ENCODE data around the gene PLXNA1.

Gene PLXNA1

DNA sequence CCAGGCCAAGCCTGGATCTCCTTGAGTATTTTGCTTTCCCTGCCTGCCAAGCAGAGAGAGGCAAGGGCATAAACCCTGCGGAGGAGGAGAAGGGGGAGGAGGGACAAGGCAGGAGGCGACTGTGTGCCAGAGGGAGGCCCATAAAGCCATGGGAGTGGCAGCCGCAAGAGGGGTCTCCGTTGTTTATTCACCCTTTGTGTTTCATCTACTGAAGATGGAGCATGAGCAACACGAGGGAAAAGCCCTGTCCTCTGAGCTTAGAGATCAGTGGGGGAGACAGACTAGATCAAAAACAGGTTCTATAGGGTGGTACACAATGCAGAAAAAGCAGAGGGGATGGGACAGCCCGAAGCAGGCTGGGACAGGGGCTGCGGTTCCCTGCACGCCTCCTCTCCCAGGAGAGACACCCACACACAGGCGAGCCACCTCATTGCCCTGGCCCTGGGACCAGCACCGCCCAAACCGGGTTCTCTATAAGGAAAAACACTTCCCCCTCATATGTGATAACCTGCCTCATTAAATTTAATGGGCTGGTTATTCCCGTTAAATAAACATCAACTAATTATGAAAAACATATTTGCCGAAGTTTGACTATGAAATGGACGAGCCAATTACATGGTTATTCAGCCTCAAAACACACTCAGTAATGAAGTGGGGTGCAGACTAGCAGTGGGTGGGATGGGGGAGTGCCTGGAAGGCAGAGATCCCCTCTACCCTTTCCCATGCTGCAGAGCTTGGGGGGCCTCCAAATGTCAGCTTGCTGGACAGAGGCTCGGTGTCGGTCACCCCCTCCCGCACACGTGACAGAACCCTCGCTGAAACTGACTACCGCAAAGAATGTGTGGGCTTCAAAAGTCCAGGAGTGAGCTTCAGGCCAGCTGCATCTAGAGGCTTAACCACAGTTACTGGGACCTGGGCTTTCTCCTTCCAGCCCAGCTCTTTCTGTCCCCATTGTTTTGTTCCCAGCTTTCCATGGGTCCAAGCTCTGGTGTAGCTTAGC lies 14.2 kb upstream of the PLXNA1 start:
- DNase-seq = no peak

DNA sequence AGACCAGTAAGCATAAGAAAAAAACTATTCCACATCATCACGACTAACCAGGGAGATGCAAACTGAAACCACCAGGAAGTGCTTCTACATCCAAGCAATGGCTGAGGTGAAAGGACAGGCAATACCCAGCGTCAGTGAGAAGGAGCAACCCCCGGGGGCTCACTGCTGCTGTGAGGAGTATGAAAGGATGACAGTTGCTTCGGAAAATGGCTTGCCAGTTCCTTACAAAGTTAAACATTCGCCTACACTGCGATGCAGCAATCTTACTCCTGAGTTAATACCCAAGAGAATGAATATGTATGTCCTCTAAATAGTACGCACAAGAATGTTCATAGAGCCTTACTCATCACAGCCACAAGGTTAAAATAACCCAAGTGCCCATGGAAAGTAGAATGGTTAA lies 13.3 kb upstream of the PLXNA1 start:
- DNase-seq = no peak

DNA sequence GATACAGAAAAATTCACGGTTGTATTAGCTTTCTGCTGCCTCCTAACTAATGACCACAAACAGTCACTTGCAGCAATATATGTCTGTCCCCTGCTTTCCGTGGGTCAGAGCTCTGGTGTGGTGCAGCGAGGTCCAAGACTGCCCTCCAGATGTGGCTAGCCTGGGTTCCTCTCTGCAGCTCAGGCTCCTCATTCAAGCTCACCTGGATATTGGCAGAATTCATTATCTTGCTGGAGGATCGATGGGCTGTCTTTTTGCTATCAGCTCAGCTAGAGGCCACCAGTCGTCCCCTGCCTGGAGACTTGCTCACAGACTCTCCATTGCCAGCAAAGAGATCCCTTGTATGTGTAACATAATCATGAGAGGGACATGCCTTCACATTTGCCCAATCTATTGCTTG lies 12.8 kb upstream of the PLXNA1 start:
- DNase-seq = no peak

DNA sequence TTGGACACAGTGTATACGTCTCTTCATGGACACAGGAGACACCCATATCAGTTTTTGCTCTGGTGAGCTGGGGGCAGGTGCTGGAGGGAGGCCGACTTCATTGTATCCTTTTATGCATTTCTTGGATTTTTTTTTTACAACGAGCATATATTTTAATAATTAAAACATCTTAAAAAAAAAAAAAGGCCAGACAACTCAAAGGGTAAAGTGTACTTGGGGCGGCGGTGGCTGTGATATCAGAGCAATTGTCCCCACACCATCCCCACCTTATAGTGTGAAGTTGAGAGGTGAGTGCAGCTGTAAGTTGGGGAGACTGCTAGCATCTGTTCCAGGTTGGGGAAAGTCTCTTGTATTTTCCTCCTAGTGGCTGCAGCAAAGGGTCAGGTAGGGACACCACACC lies 12.0 kb upstream of the PLXNA1 start:
- DNase-seq = no peak

DNA sequence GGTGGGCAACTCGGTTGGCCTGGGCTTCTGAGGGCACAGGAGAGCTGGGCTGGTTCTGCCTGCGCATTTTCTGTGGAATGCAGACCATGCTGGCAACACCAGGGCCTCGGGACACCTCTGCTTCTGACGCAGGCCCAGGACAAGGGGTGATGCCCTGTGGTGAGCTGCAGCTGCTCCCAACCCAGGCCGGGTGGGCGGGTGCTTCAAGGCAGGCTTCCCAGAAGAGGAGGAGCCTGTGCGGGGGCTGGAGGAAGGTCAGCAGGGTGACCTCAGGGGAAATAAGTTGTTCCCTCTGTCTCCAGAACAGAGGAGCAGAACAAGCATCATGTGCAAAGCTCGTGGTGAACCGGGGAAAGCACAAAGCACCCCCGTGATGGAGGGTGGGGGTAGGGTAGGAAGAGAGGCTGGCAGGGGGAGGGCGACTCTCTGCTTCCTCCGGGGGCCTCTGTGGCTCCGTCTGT lies 11.0 kb upstream of the PLXNA1 start:
- DNase-seq = no peak

DNA sequence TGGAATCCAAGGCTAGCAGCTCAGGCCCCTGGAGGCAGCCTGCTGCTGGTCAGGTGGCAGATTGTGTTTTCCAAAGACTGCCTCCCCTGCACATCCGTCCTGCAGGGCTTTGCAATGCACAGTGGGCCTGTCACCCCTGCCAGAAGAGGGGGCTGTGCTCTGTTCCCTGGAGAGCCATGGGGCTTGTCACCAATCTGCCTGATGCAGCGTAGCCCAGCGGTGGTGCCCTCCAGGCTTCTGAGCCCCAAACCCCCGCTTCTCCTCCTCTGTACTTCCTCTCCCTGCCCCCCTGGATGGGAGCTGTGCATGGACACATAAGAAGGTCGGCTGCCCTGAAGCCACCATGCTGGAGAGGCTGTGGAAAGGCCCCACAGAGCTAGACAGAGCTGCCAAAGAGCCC lies 10.0 kb upstream of the PLXNA1 start:
- DNase-seq = no peak

DNA sequence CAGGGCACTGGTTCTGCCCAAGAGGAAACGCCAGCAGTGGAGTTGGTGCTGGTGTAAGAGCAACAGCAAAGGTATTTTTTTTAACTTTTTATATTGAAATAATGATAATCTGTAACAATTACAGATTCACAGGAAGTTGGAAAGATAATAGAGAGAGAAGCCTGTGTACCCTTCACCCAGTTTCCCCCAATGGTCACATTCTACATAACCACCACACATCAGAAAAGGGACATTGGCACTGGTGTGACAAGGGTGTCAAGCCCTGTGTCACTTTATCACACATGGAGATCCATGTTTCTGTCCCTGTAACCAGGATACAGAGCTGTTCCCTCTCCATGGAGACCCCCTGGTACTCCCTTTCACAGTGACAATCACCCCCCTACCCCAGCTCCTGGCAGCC lies 9.1 kb upstream of the PLXNA1 start:
- no peak for DNase-seq

DNA sequence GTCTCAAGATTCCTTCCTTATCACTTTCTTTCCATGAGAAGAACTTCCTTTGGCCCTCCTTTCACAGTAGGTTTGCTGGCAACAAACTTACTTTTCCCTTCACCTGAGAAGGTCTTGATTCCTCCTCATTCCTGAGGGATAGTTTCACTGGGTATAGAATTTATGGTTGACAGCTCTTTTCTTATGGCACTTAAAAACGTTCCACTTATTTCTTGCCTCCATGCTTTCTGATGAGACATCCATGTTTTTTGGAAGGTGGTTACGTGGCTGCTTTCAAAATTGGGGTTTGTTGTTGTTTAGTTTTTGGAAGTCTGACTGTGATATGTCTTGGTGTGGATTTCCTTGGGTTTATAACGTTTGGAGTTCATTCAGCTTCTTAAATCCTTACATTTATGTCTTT lies 8.2 kb upstream of the PLXNA1 start:
- DNase-seq = no peak

DNA sequence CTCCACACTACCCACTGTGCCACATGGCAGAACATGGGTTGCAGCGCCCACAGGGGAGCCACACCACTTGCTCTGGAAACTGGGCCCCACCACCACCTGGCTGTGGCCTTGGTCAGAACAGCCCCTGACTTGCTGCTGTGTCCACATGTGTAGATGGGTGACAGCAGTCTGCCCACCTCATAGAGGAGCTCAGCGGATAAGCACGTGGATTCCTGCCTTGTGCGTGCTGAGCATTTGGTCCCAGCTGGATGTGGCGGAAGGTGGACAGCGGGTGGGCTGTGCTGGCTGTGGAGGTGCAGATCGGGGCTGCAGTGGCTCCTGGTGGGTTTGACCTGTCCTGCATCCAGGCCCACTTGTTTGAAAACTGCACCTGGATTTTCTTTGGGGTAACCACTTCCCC lies 6.0 kb upstream of the PLXNA1 start:
- DNase-seq = no peak

DNA sequence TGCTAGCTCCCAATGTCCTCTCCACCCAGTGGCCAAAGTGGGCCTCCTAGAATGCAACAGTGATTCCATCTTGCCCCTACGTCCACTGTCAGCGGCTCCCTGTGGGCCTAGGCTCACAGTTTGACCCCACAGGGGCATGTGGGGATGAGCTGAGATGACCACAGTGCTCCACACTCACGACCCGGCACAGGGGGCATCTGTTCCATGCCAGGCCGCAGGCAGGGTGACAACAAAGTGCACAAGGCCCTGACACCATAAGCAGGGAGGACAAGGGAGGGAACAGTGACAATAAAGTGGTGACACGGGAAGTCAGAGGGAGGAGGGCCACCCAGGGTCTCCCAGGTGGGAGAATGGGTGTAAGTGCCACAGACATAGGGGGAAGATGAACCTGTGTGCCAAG lies 5.1 kb upstream of the PLXNA1 start:
- no peak for DNase-seq

DNA sequence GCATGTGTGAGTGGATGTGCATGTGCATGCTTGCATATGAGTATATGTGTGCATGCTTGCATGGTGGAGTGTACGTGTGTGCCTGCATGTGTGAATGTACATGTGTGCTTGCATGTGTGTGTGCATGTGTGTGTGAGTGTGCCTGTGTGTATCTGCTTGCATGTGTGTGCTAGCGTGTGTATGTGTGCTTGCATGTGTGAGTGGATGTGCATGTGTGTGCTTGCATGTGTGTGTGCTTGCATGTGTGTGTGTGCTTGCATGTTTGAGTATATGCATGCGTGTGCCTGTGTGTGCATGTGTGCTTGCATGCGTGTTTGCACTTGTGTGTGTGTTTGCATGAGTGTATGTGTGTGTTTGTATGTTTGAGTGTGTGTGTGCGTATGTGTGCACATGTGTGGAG lies 4.6 kb upstream of the PLXNA1 start:
- DNase-seq = no peak

DNA sequence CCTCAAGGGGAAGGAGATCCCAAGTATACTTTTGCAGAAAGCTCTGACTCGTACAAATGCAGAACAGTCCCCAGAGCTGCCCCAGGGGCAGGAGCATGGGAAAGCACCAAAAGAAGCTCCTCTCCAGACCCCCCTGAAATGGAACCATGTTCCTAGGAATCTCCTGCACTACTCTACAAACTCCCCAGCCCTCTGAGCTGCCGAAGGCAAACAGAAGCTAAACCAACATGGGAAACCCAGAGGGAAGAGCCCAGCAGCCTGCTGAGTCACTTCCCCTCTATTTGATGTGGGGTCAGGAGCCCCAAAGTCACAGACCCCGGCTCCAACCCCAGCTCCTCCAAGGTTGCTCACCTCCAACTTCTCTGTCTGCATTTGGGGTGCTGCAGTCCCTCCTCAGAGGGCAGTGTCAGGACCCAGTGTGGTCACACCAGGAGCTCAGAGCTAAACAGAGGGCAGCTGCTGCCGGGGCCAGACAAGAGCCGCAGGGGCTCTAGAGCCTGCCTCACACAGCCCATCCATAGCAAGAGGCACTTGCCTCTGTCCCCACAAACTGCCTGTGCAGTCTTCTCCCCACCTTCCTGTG lies 3.8 kb upstream of the PLXNA1 start:
- no peak for DNase-seq

DNA sequence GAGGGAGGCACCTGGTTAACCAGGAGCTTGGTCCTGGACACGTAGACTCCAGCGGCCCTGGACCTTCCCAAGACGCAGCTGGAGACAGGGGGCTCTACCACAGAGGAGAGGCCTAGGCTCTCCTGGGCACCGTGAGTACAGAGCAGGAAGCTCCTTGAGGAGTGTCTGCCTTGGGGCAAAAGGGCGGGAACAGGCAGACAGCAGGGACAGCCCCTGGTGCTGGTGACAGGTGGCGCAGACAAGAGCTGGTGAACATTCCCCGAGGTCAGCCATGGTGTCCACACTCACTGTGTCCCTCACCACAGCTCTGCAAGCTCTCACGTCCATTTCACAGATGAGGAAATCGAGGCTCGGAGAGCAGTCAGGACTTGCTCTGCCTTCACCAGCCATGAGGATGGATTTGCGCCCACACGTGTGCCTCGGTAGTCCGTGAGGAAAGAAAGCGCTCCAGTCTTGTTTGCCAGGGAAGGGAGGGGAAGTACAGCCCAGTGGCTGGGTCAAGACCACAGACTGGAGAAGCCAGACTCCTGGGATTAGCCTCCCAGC lies 2.6 kb upstream of the PLXNA1 start:
- DNase-seq = no peak

DNA sequence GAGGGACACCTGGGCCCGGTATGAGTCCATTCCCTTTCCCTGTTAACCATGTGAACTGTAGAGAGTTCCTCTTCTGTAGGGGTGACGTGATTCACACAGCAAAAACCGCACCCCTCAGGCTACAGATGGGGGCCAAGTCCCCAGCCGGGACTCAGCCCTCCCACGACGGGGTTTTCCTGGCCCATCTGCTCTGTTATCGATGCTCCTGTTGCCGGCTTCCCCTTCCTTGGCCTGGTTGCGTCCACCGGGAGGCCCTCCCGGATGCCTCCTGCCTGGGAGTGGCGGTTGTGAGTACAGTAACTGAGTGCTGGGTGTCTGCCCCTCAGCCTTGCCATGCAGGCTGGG lies 817 bp upstream of the PLXNA1 start:
- DNase-seq = peak; percentile 76

DNA sequence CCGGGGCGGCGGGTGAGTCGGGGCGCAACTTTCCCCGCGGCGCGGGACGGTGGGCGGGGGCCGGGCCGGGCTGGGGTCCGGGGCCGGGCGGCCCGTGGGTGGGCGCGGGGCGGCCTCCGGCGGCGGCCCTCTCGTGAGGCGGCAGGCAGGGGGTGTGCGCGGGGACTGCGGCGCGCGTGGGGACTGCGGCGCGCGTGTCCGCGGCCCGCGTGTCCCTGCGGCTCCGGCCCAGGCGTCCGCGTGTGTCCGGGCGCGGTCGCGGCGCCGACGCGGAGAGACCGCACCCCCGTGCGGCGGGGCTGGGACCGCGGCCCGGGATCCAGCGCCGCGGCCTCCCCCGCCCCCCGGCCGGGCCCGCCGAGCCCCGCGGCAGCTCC lies 349 bp downstream of the PLXNA1 start:
- peak; percentile 16 for DNase-seq

DNA sequence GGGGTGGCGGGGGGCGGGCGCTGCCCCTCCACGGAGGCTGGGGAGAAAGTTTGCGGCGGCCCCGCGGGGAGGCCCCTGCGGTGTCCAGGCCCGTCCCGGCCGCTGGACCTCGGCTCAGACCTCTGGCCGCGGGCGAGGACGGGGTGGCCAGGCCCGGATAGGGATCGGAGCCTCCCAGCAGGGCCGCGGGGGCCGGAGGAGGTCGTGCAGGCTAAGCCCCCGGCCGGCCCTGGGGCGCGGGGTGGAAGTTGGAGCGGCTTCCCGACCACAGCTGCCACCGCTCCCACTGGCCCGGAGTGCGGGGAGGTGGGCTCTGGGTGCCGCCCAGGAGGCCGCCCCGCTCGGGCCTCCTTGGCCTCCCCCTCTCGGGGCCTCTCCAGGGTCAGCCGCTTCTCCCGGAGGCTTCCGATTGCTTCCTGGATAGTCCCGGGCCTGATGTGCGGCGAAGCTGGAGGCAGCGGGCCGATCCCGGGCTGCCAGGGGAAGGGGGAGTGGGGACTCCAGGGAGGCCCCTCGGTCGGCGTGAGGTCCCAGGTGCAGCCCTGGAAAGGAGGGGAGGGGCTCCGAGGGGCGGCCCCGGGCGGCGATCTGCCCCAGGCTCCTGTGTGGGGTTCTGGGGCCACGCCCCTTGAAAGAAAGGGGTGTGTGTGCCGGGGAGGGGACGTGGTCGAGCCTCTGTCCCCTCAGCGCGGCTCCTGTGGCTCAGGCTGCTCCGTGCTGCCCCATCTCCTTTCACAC lies 907 bp downstream of the PLXNA1 start:
- DNase-seq = peak; percentile 45

DNA sequence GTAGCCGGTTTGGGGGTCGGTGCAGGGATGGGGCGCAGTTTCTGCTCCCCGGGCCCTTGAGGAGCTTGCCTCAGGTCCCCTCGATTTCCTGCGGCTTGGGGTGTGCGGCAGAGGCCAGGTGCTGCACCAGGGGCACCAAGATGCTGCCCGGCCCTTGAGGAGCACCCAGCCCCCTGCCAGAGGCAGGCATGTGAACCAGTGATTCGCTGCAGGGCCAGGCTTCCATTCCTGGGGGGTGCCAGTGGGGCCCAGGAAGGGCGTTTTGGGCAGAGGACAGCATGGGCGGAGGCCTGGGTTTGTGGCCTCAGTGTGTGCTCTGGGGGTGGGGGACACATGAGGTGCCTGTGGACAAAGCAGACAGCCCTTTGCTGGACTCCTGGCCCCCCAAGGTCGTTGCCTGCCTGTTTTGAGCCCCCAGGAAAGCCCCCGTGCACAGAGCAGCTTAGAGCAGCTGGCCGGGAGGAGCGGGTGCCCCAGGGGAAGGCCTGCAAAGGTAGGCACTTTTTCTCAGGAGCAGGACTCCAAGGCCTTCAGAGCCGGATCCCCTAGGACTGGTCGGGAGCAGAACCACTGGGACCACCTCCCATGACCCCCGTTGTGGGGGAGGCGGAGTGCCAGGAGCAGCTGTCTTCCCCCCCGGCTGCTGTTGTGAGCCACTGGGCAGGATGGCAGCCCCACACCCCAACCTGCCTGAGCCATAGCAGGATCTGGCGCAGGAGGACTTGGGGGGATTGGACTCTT lies 1.6 kb downstream of the PLXNA1 start:
- DNase-seq = no peak

DNA sequence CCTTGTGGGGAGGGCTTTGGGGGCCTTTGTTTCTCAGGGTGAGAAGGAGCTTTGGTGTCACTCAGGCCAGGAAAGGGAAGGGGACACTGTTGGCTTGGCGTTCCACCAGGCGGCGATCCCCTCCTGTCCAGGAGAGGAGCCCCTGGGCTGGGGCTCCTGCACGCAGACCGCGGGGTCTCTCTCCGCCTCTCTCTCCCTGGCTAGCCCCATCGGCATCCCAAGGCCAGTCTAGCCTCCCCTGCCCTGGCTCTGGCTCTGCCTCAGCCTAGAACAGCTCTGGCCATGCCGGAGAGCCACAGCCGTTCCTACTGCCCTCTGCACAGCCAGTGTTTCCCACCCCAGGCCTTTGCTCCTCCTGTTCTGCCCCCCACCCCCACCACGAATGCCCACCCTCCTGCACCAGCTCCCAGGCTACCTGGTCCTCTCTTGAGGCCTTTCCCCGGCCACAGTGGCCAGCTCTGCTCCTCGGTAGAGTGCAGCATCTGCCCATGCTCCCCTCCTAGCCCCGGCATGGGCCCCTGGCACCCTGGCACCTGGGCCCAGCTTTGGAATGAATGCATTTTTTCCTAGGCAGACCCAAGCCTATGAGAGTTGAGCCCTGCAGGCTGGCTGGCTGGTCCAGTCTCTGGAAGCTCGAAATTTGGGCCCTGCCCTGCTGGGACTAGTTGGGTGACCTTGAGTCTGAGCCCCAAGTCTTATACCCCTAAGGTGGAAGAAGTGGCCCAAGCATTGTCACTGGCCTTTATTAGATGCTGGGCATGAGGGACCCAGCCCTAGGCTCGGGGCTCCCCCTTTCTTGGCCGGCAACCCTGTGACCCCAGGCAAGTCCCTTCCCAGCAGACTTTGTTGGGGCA lies 2.4 kb downstream of the PLXNA1 start:
- no peak for DNase-seq

DNA sequence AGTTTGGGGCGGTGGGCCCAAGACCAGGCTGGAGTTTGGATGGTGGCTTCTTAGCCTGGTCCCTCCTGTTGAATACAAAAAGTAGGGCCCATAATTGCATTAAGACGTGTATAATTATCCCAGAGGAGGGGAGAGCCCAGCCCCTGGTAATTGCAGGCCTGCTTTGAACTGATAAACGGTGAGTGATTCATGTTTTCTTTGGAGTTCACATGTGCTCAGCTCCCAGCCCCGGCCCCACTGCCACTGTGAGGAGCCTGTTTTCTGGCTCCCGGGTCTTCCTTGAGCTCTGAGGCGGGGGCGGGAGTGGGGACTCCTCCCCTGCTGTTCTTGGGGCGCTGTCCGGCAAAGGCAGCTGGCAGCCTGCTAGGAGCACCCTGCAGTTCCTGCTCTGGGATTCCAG lies 3.1 kb downstream of the PLXNA1 start:
- DNase-seq = no peak

DNA sequence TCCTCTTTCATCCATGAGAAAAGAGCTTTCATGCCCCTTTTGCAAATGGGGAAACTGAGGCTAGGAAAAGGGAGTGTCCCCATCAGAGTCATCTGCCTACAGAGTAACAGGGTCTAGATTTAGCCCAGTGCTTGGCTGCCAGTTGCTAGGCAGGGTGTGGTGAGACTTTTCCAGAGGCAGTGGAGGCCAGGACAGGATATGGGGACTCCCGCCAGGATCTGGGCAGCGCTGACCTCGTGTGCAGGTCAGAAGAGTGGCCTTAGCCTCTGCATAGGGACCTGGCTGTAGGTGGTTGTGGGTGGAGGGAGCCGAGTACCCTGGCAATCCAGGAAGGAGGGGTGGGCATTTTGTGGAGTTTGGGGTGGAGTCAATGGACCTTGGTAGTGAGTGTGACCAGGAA lies 4.2 kb downstream of the PLXNA1 start:
- no peak for DNase-seq

DNA sequence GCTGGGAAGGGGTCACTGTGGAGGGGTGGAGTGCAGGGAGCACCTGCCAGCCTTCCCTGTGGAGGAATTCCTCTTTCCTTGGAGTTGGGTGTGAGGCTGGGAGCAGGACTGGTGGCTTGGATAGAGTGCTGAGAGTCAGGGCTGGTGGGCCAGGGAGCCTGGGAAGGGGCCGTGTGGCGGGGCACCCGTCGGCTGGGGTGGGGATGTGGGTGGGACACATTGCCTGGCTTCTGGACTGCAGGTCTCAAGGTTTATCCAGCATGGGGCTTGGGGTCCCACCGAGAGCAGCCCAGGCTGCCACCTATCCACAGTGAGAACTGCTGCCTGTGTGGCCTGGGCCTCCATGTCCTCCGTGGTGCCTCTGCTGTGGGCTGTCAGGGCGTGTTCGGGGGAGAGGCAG lies 4.7 kb downstream of the PLXNA1 start:
- no peak for DNase-seq

DNA sequence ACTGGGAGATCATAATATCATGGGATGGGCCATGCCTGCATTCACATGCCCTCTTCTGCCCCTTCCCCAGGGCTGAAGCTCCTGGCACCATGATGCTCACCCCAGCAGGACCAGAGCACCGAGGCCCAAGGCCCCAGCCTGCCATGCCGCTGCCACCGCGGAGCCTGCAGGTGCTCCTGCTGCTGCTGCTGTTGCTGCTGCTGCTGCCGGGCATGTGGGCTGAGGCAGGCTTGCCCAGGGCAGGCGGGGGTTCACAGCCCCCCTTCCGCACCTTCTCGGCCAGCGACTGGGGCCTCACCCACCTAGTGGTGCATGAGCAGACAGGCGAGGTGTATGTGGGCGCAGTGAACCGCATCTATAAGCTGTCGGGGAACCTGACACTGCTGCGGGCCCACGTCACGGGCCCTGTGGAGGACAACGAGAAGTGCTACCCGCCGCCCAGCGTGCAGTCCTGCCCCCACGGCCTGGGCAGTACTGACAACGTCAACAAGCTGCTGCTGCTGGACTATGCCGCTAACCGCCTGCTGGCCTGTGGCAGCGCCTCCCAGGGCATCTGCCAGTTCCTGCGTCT lies 5.6 kb downstream of the PLXNA1 start:
- DNase-seq = no peak
